Measurements from ENCODE around the gene NOL4L.
"Not testable (repeated sequence)": the region's sequence is repeated elsewhere in the genome, so short reads cannot be mapped to it uniquely, and the experiment has no call there.

NOL4L gene

GRCh38 chr20:32496811-32497533 is 88.2 kb downstream of the NOL4L start:
- DNase-seq, result no peak

- no peak for DNase-seq
These were observed 89.2 kb downstream of the NOL4L start for GRCh38 chr20:32495949-32496348.

- no peak for DNase-seq
These were observed 89.9 kb downstream of the NOL4L start for GRCh38 chr20:32495217-32495565.

- DNase-seq, result no peak
These were observed 90.5 kb downstream of the NOL4L start for GRCh38 chr20:32494483-32495216.

- no peak for DNase-seq
These were observed 91.8 kb downstream of the NOL4L start for GRCh38 chr20:32493356-32493755.

- not testable (repeated sequence) for DNase-seq
These were observed 93.4 kb downstream of the NOL4L start for GRCh38 chr20:32491764-32492151.

- DNase-seq, result no peak
These were observed 94.0 kb downstream of the NOL4L start for GRCh38 chr20:32490942-32491763.

- no peak for DNase-seq
These were observed 96.9 kb downstream of the NOL4L start for GRCh38 chr20:32488066-32488838.

GRCh38 chr20:32487381-32487780 is 97.8 kb downstream of the NOL4L start:
- no peak for DNase-seq

GRCh38 chr20:32485770-32486478 is 99.2 kb downstream of the NOL4L start:
- no peak for DNase-seq

GRCh38 chr20:32484958-32485769 is 100.0 kb downstream of the NOL4L start:
- peak; percentile 83 for DNase-seq

GRCh38 chr20:32484225-32484957 is 100.7 kb downstream of the NOL4L start:
- DNase-seq, result peak; percentile 14

GRCh38 chr20:32483351-32484224 is 101.5 kb downstream of the NOL4L start:
- DNase-seq, result peak; percentile 80

GRCh38 chr20:32482442-32483261 is 102.5 kb downstream of the NOL4L start:
- no peak for DNase-seq

- no peak for DNase-seq
These were observed 103.0 kb downstream of the NOL4L start for GRCh38 chr20:32482143-32482441.

GRCh38 chr20:32481311-32482142 is 103.6 kb downstream of the NOL4L start:
- no peak for DNase-seq

GRCh38 chr20:32480371-32481241 is 104.5 kb downstream of the NOL4L start:
- peak; percentile 30 for DNase-seq
